GM19239 (cell line): ENCODE measurements around the gene PCDHGA8.
"Not testable (repeated sequence)": the region's sequence is repeated elsewhere in the genome, so short reads cannot be mapped to it uniquely, and the experiment has no call there.

Source experiments
- DNase-seq: peaks from one replicate; pipeline ENCODE4 v3.0.0; 2011; ENCODE audit warnings: low spot score; ENCODE audit not compliant: insufficient read length
- FAIRE-seq: peaks from 2 replicates; lab custom pipeline; 2011; peaks lifted over from hg19 to GRCh38; lab: Jason Lieb, UNC

Gene PCDHGA8

DNA sequence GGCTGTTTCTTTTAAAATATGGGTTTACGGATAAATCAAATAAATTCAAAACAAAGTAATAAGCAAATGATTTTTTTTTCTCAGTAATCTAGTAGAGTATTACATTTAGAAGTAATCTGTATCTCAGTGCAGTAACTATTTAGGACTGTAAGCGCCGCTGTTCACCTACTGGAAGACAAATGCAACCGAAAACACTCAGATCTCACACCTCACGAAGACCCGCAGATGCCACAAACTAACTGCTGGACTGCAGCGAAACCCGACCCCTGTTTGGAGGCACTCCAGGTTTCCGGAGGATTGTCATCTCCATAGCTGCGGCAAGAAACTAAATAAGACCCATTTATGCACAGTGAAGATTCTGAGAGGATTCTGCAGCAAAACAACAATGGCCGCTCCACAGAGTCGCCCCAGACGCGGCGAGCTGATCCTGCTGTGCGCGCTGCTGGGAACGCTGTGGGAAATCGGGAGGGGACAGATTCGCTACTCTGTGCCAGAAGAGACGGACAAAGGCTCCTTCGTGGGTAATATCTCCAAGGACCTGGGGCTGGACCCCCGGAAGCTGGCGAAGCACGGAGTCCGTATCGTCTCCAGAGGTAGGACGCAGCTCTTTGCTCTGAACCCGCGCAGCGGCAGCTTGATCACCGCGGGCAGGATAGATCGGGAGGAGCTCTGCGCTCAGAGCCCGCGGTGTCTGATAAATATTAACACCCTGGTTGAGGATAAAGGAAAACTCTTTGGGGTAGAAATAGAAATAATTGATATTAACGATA is at the start of gene PCDHGA8:
TSS of gene PCDHGA8 (plus strand) at position 205 of the 770 bp plus-strand sequence. CDS start at position 386, 181 bp downstream.
- FAIRE-seq: no peak

DNA sequence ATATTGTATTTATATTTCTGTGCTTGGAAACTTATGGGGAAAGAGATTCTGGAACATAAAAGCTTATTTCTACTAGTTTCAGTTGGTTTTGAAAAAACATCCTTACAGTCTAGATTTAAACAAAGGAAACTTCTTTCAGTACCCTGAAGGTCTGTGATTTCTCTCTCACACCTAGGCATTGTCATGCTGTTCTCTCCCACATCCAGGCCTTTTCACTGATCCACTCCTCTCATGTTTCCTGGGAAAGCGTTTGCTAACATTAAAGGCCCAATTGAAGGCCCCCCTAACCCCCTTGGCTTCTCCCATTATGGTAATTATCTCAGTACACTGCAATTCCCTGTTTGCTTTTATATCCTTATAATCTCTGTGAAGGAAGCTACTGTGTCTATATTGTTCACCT is 49.7 kb upstream of the PCDHGA8 start:
- no peak for DNase-seq
- no peak for FAIRE-seq

More for the DNA sequence above, at the start of gene PCDHGA8:
- no peak for DNase-seq

DNA sequence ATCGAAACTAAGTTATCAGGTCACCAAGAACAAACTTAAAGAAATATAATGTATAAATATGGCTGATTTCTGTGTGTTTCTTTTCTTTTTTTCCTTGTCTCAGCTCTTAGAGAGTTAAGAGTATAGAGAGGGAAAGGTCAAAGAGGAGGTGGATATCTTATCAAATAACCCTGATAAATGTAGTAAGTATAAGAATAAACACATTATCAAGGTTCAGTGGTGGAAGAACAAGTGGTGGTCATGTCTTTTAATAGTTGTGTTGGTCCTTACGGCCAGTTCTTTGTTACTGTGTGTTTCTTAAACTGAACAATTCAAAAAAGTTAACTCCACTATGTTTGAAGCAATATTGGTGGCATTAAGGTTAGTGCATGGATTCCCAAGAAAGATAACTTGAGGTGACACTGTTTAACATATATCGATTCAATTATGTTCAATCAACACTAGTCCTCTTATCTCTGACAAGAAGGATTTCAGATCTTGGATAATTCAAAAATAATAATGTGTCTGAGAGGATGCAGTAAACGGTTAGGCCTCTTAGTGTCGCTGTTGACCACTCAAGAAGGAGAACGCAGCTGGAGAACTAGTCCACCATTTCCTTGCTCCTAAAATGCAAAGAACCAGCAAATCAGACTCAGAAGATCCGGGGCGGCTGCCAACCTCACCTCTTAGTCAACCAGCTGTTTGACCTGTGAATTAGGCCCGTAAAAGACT is 49.0 kb upstream of the PCDHGA8 start, which contains the start of gene PCDHGA3:
TSS of gene PCDHGA3 (plus strand) at position 588 of the 711 bp plus-strand sequence. CDS start 205 bp downstream, outside the sequence.
- DNase-seq: no peak
- FAIRE-seq: no peak

DNA sequence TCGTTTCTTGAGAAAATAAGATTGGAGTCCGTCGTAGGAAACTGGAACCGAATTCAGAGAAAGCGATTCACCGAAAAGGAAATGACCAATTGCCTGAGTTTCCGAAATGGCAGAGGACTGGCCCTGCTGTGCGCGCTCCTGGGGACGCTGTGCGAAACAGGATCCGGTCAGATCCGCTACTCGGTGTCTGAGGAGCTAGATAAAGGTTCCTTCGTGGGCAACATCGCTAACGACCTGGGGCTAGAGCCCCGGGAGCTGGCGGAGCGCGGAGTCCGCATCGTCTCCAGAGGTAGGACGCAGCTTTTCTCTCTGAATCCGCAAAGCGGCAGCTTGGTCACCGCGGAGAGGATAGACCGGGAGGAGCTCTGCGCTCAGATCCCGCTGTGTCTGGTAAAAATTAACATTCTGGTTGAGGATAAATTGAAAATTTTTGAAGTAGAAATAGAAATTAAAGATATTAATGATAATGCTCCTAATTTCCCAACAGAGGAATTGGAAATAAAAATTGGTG is 48.4 kb upstream of the PCDHGA8 start:
- DNase-seq (no peak), FAIRE-seq (no peak)

DNA sequence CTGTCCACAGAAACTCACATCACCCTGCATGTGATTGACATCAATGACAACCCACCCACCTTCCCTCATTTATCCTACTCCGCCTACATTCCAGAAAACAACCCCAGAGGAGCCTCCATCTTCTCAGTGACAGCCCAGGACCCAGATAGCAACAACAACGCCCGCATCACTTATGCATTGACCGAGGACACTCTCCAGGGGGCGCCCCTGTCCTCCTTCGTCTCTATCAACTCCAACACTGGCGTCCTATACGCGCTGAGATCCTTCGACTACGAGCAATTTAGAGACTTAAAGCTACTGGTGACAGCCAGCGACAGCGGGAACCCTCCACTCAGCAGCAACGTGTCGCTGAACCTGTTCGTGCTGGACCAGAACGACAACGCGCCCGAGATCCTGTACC is 47.1 kb upstream of the PCDHGA8 start:
- no peak for FAIRE-seq

DNA sequence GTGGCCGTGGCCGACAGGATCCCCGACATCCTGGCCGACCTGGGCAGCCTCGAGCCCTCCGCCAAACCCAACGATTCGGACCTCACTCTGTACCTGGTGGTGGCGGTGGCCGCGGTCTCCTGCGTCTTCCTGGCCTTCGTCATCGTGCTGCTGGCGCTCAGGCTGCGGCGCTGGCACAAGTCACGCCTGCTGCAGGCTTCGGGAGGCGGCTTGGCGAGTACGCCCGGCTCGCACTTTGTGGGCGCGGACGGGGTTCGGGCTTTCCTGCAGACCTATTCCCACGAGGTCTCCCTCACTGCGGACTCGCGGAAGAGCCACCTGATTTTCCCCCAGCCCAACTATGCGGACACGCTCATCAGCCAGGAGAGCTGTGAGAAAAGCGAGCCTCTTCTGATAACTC is 46.4 kb upstream of the PCDHGA8 start:
- not testable (repeated sequence) for FAIRE-seq, DNase-seq

More for the DNA sequence above, 47.1 kb upstream of the PCDHGA8 start:
- DNase-seq: no peak

DNA sequence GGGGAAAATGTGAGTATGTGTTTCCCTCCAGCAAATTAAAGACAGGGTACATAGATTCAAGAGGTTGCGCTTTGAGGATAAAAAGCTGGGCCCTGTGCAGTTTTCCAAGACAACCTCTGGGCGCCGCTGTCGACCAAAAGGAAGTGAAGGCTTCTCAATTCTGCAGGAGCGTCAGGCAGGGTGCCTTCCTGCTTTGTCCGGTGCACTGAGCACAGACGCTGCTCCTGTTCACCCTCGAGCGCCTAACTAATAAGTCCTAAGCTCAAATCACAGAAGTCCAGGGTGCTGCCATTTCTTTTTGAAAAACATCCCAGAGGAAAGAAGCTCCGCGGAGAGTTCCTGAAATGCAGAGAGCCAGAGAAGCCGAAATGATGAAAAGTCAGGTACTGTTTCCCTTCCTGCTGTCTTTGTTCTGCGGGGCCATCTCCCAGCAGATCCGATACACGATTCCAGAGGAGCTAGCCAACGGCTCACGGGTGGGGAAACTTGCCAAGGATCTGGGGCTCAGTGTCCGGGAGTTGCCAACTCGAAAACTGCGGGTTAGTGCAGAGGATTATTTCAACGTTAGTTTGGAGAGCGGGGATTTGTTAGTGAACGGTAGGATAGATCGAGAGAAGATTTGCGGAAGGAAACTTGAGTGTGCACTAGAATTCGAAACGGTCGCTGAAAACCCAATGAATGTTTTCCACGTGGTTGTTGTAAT is 42.4 kb upstream of the PCDHGA8 start, which contains the start of gene PCDHGB1:
TSS of gene PCDHGB1 (plus strand) at position 183 of the 703 bp plus-strand sequence. CDS start at position 345, 162 bp downstream.
- DNase-seq: no peak
- no peak for FAIRE-seq

DNA sequence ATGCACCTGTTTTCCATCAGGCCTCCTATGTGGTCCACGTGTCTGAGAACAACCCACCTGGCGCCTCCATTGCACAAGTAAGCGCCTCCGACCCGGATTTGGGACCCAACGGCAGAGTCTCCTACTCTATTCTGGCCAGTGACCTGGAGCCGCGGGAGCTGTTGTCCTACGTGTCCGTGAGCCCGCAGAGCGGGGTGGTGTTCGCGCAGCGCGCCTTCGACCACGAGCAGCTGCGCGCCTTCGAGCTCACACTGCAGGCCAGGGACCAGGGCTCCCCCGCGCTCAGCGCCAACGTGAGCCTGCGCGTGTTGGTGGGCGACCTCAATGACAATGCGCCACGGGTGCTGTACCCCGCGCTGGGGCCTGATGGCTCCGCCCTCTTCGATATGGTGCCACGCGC is 40.8 kb upstream of the PCDHGA8 start:
- DNase-seq: no peak
- no peak for FAIRE-seq

DNA sequence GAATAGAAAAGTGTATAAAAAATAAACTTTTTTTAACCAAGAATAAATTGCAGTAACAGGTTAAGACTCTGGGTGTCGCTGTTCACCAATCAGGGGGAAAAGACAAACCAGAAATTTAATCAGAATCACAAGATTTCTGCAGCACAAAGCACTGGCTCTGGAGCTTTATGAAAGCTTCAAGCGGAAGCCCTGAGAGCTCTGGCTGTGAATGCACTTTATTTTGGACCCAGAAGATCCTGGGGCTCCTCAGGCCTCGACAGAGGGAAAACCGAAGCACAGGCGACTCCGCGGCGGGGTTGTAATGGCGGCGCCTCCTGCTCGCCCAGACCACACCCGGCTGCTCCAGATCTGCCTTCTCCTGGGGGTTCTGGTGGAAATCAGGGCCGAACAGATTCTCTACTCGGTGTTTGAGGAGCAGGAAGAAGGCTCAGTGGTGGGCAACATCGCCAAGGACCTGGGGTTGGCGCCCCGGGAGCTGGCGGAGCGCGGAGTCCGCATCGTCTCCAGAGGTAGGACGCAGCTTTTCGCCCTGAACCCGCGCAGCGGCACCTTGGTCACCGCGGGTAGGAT is 37.4 kb upstream of the PCDHGA8 start, which contains the start of gene PCDHGA4:
TSS of gene PCDHGA4 (plus strand) at position 122 of the 570 bp plus-strand sequence. CDS start at position 209, 87 bp downstream.
- DNase-seq (no peak), FAIRE-seq (no peak)

DNA sequence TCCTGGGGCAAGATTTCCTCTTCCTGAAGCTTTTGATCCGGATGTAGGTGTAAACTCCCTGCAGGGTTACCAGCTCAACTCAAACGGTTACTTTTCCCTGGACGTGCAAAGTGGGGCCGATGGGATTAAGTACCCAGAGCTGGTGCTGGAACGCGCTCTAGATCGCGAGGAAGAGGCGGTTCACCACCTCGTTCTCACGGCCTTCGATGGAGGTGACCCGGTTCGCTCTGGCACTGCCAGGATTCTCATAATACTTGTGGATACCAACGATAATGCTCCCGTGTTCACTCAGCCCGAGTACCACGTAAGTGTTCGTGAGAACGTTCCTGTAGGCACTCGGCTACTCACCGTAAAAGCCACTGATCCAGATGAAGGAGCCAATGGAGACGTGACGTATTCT is 36.8 kb upstream of the PCDHGA8 start:
- no peak for FAIRE-seq
- no peak for DNase-seq

DNA sequence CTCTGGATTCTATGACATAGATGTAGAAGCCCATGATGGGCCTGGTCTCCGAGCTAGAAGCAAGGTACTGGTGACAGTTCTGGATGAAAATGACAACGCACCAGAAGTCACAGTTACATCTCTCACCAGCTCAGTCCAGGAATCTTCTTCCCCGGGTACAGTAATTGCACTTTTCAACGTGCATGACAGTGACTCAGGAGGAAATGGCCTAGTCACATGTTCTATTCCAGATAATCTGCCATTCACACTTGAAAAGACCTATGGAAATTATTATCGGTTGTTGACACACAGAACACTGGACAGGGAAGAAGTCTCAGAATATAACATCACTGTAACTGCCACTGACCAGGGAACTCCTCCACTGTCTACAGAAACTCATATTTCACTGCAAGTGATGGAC is 36.3 kb upstream of the PCDHGA8 start:
- DNase-seq (no peak), FAIRE-seq (no peak)

DNA sequence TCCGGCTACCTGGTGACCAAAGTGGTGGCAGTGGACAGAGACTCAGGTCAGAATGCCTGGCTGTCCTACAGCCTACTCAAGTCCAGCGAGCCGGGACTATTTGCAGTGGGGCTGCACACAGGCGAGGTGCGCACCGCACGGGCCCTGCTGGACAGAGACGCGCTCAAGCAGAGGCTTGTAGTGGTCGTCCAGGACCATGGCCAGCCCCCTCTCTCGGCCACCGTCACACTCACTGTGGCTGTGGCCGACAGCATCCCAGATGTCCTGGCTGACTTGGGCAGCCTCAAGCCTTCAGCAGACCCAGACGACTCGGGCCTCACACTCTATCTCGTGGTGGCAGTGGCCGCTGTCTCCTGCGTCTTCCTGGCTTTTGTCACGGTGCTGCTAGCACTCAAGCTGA is 35.5 kb upstream of the PCDHGA8 start:
- no peak for DNase-seq
- no peak for FAIRE-seq

DNA sequence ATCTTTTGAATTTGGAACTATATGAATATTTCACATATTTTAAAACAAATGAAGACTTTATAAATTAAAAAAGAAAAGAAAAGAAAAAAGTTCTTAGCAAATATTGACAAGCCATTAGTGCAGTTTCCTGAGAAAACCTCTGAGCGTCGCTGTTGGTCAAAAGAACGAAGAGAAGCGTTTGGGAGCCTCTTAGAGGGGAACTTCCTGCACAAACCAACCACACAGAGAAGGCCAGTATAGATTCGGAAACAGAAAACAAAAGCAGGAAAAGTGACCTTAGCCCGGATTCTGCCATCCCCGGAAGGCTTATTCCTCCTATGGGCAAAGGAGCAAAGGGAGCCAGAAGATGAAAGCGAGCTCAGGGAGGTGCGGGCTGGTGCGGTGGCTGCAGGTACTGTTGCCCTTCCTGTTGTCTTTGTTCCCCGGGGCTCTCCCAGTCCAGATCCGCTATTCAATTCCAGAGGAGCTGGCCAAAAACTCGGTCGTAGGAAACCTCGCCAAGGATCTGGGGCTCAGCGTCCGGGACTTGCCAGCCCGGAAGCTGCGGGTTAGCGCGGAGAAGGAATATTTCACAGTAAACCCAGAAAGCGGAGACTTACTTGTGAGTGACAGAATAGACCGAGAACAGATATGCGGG is 32.5 kb upstream of the PCDHGA8 start, which contains the start of gene PCDHGB2:
TSS of gene PCDHGB2 (plus strand) at position 205 of the 637 bp plus-strand sequence. CDS start at position 347, 142 bp downstream.
- FAIRE-seq (peak; percentile 85), DNase-seq (peak; percentile 58)

DNA sequence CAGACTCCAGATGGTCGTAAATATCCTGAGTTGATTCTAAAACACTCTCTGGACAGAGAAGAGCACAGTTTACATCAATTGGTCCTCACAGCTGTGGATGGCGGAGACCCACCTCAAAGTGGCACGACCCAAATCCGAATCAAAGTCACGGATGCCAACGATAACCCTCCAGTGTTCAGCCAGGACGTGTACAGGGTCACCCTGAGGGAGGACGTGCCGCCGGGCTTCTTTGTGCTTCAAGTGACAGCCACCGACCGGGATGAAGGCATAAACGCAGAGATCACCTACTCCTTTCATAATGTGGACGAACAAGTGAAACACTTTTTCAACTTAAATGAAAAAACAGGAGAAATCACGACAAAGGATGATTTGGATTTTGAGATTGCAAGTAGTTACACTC is 31.7 kb upstream of the PCDHGA8 start:
- FAIRE-seq (no peak), DNase-seq (no peak)

DNA sequence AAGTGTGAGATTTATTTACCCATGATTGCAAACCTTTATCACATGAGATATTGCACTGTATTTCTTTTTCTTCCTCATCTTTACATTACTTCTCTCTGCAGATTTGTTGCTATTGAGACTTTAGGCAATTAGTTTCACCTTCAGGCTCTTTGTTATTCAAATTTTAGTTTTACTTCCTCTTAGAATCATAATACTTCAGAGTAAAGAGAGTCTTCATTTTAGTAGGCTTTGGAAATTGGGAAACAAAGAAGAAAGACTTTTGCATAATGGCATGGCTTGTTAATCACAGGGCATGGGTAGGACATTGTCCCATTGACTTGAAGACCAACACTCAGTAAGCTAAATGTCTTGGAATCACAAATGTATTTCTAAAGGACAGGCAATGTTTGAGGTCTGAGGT is 29.7 kb upstream of the PCDHGA8 start:
- no peak for FAIRE-seq
- no peak for DNase-seq

DNA sequence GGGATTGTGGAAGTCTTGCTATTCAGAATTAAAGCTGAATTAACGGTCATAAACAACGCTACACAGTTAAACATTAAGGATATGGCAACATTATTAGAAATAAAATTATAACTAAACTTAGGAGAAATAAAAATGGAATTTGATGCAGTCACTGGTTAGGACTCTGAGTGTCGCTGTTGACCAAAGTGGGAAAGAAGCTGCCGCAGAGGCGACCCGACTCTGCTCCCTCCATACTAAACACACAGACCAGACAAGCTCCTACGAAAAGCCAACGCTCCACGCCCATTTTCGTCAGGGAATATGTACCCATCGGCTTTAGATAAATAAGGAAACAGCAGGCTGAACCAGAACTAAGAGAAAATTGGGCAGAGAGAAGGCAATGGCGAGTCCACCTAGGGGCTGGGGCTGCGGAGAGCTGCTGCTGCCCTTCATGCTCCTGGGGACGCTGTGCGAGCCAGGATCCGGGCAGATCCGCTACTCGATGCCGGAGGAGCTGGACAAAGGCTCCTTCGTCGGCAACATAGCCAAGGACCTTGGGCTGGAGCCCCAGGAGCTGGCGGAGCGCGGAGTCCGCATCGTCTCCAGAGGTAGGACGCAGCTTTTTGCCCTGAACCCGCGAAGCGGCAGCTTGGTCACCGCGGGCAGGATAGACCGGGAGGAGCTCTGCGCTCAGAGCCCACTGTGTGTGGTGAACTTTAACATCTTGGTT is 28.3 kb upstream of the PCDHGA8 start, which contains the start of gene PCDHGA5:
TSS of gene PCDHGA5 (plus strand) at position 211 of the 709 bp plus-strand sequence. CDS start at position 380, 169 bp downstream.
- DNase-seq (no peak), FAIRE-seq (no peak)

DNA sequence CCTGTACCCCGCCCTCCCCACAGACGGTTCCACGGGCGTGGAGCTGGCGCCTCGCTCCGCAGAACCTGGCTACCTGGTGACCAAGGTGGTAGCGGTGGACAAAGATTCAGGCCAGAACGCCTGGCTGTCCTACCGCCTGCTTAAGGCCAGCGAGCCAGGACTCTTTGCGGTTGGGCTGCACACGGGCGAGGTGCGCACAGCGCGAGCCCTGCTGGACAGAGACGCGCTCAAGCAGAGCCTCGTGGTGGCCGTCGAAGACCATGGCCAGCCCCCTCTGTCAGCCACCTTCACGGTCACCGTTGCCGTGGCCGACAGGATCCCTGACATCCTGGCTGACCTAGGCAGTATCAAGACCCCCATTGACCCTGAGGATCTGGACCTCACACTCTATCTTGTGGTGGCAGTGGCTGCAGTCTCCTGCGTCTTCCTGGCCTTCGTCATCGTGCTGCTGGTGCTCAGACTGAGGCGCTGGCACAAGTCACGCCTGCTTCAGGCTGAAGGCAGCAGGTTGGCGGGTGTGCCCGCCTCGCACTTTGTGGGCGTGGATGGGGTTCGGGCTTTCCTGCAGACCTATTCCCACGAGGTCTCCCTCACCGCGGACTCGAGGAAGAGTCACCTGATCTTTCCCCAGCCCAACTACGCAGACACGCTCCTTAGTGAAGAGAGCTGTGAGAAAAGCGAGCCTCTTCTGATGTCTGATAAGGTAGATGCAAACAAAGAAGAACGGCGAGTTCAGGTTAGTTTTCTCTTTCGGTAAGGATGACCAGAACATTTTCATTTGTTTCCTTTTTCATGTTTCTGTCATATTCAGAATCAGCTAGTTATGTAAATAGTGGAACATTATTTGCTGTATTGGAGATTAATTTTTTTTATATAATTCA is 26.2 kb upstream of the PCDHGA8 start:
- FAIRE-seq (no peak), DNase-seq (no peak)
